Parathyroid adenoma (tissue), 2 donors: ENCODE results near the gene MDM2.
"Not testable (repeated sequence)": the region's sequence is repeated elsewhere in the genome, so short reads cannot be mapped to it uniquely, and the experiment has no call there.

ENCODE experiments used
- H2AFZ ChIP-seq: fragments of 300-600 bp; sonication (generic); one replicate; pipeline ENCODE4 v1.7.0; 2017; ENCODE audit warnings: antibody characterized with exemption, mild to moderate bottlenecking
- H3K27ac ChIP-seq: fragments of 300-600 bp; sonication (generic); one replicate; pipeline ENCODE4 v1.7.0; 2017
- H3K27me3 ChIP-seq: fragments of 300-600 bp; sonication (generic); one replicate; pipeline ENCODE4 v1.7.0; 2017; ENCODE audit warnings: low read length; ENCODE audit not compliant: control insufficient read depth, insufficient read depth
- H3K36me3 ChIP-seq: fragments of 300-600 bp; sonication (generic); one replicate; pipeline ENCODE4 v1.7.0; 2017; ENCODE audit warnings: low read length; ENCODE audit not compliant: control insufficient read depth, insufficient read depth
- H3K4me1 ChIP-seq: fragments of 300-600 bp; sonication (generic); one replicate; pipeline ENCODE4 v1.7.0; 2017; ENCODE audit warnings: control low read depth
- H3K4me2 ChIP-seq: fragments of 300-600 bp; sonication (generic); one replicate; pipeline ENCODE4 v1.7.0; 2017; ENCODE audit warnings: low read length
- H3K4me3 ChIP-seq: fragments of 300-600 bp; sonication (generic); one replicate; pipeline ENCODE4 v1.7.0; 2017; ENCODE audit warnings: low read depth, low read length
- H3K79me2 ChIP-seq: fragments of 300-600 bp; sonication (generic); one replicate; pipeline ENCODE4 v1.7.0; 2017; ENCODE audit warnings: control low read depth
- H3K9ac ChIP-seq: fragments of 300-600 bp; sonication (generic); one replicate; pipeline ENCODE4 v1.7.0; 2017; ENCODE audit warnings: mild to moderate bottlenecking
- H3K9me3 ChIP-seq: fragments of 300-600 bp; sonication (generic); one replicate; pipeline ENCODE4 v1.7.0; 2017; ENCODE audit warnings: low read length; ENCODE audit not compliant: control insufficient read depth
- CTCF ChIP-seq: fragments of 300-600 bp; sonication (generic); IDR thresholded peaks from one replicate; pipeline ENCODE4 v1.7.0; 2017; ENCODE audit warnings: antibody characterized with exemption, mild to moderate bottlenecking
- donor health status: primary hyperparathyroidism.

MDM2 gene

DNA sequence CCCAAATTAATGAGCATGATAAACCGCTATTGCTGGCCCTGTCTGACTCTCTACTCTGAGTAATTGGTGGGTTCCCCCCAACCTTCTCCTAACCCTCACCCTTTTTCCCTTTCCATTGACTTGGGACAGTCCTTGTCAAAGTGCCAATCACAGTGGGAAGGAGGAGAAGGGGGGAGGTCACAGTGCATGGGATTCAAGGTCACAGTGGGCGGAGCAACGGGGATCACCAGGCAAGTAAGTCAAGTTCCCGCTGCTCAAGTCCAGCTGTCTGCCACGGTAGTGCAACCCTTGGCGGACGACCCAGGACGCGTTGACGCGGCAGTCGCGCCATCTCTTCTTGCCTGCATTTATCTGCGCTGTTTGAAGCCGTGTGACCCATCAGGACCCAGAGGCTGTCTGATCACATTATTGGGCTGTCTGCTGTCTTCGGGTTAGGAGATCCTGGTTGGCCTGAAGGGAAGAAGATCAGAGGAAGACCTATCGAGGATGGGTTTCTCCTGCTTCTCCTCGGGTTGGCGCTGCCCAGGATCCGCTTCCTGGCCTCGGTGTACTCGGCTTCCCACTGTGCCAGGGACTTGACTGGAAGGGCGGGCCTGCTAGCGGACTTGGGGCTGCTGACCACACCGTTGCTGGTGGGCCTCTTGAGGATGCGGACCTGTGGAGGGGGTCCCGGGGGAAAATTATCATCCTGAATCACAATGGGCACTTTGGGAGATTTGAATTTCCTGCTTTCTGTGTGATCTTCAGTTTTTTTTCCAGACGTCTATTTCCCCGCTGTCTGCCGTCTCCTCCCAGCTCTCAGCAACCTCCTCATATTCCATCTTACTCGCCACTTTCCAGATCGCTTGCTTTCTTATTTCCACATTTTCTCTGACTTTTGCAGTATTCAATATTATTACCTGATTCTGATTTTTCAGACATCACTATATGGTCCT is 3.1 kb upstream of the MDM2 start:
- no peak for TF ChIP-seq CTCF
- no peaks in the 10 kb centered on the region for H3K27me3 ChIP-seq
- H3K4me2 ChIP-seq: no peak overlapping the region
- no peak overlapping the region for H2AFZ ChIP-seq
- no peaks in the 10 kb centered on the region for H3K9me3 ChIP-seq
- H3K4me1 ChIP-seq: no peaks in the 10 kb centered on the region
- no peak overlapping the region for H3K9ac ChIP-seq
- no peaks in the 10 kb centered on the region for H3K36me3 ChIP-seq
- no peaks in the 10 kb centered on the region for H3K79me2 ChIP-seq
- no peak overlapping the region for H3K27ac ChIP-seq
- H3K4me3 ChIP-seq: no peak overlapping the region

DNA sequence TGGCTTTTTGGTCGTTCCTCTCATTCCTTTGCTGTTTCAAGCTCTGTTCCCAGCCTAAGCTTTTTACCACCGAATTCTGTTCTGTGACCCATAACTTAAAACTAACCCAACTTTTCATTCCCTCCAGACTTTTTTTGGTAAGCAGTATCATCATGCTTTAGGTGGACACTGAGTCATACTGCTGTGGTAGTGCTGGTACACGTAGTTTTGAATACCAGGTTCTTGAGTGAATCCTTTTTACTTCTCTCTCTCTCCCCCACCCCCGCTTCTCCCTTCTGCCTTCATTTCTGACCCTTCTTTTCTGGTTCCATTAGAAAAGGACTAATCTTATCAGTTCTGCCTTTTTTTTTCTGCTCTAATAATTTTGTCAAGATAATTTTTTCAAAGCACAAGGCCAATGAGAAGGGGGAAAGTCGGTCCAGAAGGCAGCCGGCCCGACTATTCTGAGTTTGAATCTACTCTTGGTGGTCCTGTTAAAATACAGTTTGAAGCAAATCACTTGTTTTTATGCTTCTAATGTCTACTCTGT is 2.3 kb upstream of the MDM2 start:
- H2AFZ ChIP-seq: peak overlapping the region; percentile 21
- no peaks in the 10 kb centered on the region for H3K4me1 ChIP-seq
- TF ChIP-seq CTCF: no peak
- no peak overlapping the region for H3K27ac ChIP-seq
- no peaks in the 10 kb centered on the region for H3K27me3 ChIP-seq
- no peak overlapping the region for H3K4me2 ChIP-seq
- no peaks in the 10 kb centered on the region for H3K9me3 ChIP-seq
- no peaks in the 10 kb centered on the region for H3K36me3 ChIP-seq
- H3K79me2 ChIP-seq: no peaks in the 10 kb centered on the region
- H3K9ac ChIP-seq: no peak overlapping the region
- H3K4me3 ChIP-seq: no peak overlapping the region

- Histone ChIP-seq H3K4me2 (no peak overlapping the region), H3K9ac (no peak overlapping the region), H3K79me2 (no peaks in the 10 kb centered on the region), H2AFZ (peak overlapping the region; percentile 95), H3K27ac (no peak overlapping the region), H3K36me3 (no peaks in the 10 kb centered on the region), H3K4me1 (no peaks in the 10 kb centered on the region), H3K27me3 (no peaks in the 10 kb centered on the region), H3K9me3 (no peaks in the 10 kb centered on the region), H3K4me3 (peak overlapping the region; percentile 79)
- TF ChIP-seq CTCF: no peak
Observed at GRCh38 chr12:68806488-68807237, 1.3 kb upstream of the MDM2 start.

GRCh38 chr12:68807274-68807575 is 752 bp upstream of the MDM2 start:
- H3K27ac ChIP-seq: peak overlapping the region; percentile 89
- H3K36me3 ChIP-seq, H3K9me3 ChIP-seq, H3K27me3 ChIP-seq, H3K9ac ChIP-seq, H3K4me1 ChIP-seq, H3K79me2 ChIP-seq: not testable (repeated sequence)
- peak overlapping the region; percentile 94 for H3K4me2 ChIP-seq
- H2AFZ ChIP-seq: peak overlapping the region; percentile 95
- peak overlapping the region; percentile 79 for H3K4me3 ChIP-seq
